ENCODE measurements around the gene SLC26A1. TPM values are rescaled to one million over a fixed set of nuclear protein-coding genes. Genes with fewer than 3 reads are reported as not detected.

The SLC26A1 gene
- total RNA-seq, 1 experiment from 2014 or later = 0.22 TPM

- no peaks in the 10 kb centered on the region for H3K79me2 ChIP-seq (ENCODE audit: insufficient read depth, low read length)
- CTCF ChIA-PET = no interaction called here
- H3K4me2 ChIP-seq (ENCODE audit: low read length) = no peak overlapping the region
- H4K20me1 ChIP-seq (ENCODE audit: insufficient read depth) = no peaks in the 10 kb centered on the region
- no peak overlapping the region for H3K27ac ChIP-seq (ENCODE audit: low read depth, low read length)
- H3K9me2 ChIP-seq (ENCODE audit: insufficient read depth) = no peaks in the 10 kb centered on the region
- H3K27me3 ChIP-seq (ENCODE audit: insufficient read depth, low read length) = no peaks in the 10 kb centered on the region
- no peak overlapping the region for H2AFZ ChIP-seq (ENCODE audit: low read depth, low read length, poor library complexity, severe bottlenecking)
- H3K9ac ChIP-seq (ENCODE audit: low read length) = no peak overlapping the region
- ATAC-seq (no peak), DNase-seq (ENCODE audit: low read depth, low spot score) (no peak)
- peaks cover 15 to 30% of the 10 kb centered on the region in 2 experiments for H3K4me1 ChIP-seq (ENCODE audit: control insufficient read depth in 1 of 2, insufficient read depth in 2 of 2, low read length in 2 of 2)
- H3K9me3 ChIP-seq (ENCODE audit: control insufficient read depth in 1 of 2, insufficient read depth in 1 of 2, low read depth in 1 of 2, low read length in 2 of 2) = no peaks in the 10 kb centered on the region
- RAD21 ChIA-PET (ENCODE audit: low non-redundant PET in 1 of 2, low total read pairs in 2 of 2, uncharacterized antibody in 2 of 2, unreplicated experiment in 2 of 2) = no interaction called here
- no peak for TF ChIP-seq ELF1 (IDR thresholded peaks at IDR 0.05; ENCODE audit: borderline replicate concordance, low read depth)
- no peak overlapping the region for H3K4me3 ChIP-seq (replicated peaks in 1 of 2; ENCODE audit: low read depth in 1 of 2, low read length in 2 of 2)
- intact Hi-C loops (cut with micrococcal nuclease) = no loop called here
- POLR2A ChIA-PET = no interaction called here
- no TSS peak for BruUV-seq (replicated peaks)
- H3K36me3 ChIP-seq (ENCODE audit: control insufficient read depth in 1 of 2, insufficient read depth in 2 of 2, low read length in 2 of 2) = no peaks in the 10 kb centered on the region
Observed at GRCh38 chr4:1006856-1007255, 13.7 kb upstream of the SLC26A1 start.

- intact Hi-C loops (cut with micrococcal nuclease) = no loop called here
- no peaks in the 10 kb centered on the region for H3K79me2 ChIP-seq (ENCODE audit: insufficient read depth, low read length)
- no peaks in the 10 kb centered on the region for H3K36me3 ChIP-seq (ENCODE audit: control insufficient read depth in 1 of 2, insufficient read depth in 2 of 2, low read length in 2 of 2)
- ATAC-seq (no peak), DNase-seq (ENCODE audit: low read depth, low spot score) (no peak)
- peaks cover 4 to 17% of the 10 kb centered on the region in 2 experiments; a peak in 3 of 4 replicates for H3K4me1 ChIP-seq (ENCODE audit: control insufficient read depth in 1 of 2, insufficient read depth in 2 of 2, low read length in 2 of 2)
- no peaks in the 10 kb centered on the region for H3K27me3 ChIP-seq (ENCODE audit: insufficient read depth, low read length)
- no peak overlapping the region for H3K27ac ChIP-seq (ENCODE audit: low read depth, low read length)
- BruUV-seq (replicated peaks) = no TSS peak
- CTCF ChIA-PET = no interaction called here
- H3K4me3 ChIP-seq (replicated peaks in 1 of 2; ENCODE audit: low read depth in 1 of 2, low read length in 2 of 2) = no peak overlapping the region
- H3K9me3 ChIP-seq (ENCODE audit: control insufficient read depth in 1 of 2, insufficient read depth in 1 of 2, low read depth in 1 of 2, low read length in 2 of 2) = no peaks in the 10 kb centered on the region
- no peak overlapping the region for H3K9ac ChIP-seq (ENCODE audit: low read length)
- POLR2A ChIA-PET = no interaction called here
- H2AFZ ChIP-seq (ENCODE audit: low read depth, low read length, poor library complexity, severe bottlenecking) = no peak overlapping the region
- no peaks in the 10 kb centered on the region for H4K20me1 ChIP-seq (ENCODE audit: insufficient read depth)
- RAD21 ChIA-PET (ENCODE audit: low non-redundant PET in 1 of 2, low total read pairs in 2 of 2, uncharacterized antibody in 2 of 2, unreplicated experiment in 2 of 2) = no interaction called here
- no peak overlapping the region for H3K4me2 ChIP-seq (ENCODE audit: low read length)
- H3K9me2 ChIP-seq (ENCODE audit: insufficient read depth) = no peaks in the 10 kb centered on the region
- TF ChIP-seq, protein P1, sequence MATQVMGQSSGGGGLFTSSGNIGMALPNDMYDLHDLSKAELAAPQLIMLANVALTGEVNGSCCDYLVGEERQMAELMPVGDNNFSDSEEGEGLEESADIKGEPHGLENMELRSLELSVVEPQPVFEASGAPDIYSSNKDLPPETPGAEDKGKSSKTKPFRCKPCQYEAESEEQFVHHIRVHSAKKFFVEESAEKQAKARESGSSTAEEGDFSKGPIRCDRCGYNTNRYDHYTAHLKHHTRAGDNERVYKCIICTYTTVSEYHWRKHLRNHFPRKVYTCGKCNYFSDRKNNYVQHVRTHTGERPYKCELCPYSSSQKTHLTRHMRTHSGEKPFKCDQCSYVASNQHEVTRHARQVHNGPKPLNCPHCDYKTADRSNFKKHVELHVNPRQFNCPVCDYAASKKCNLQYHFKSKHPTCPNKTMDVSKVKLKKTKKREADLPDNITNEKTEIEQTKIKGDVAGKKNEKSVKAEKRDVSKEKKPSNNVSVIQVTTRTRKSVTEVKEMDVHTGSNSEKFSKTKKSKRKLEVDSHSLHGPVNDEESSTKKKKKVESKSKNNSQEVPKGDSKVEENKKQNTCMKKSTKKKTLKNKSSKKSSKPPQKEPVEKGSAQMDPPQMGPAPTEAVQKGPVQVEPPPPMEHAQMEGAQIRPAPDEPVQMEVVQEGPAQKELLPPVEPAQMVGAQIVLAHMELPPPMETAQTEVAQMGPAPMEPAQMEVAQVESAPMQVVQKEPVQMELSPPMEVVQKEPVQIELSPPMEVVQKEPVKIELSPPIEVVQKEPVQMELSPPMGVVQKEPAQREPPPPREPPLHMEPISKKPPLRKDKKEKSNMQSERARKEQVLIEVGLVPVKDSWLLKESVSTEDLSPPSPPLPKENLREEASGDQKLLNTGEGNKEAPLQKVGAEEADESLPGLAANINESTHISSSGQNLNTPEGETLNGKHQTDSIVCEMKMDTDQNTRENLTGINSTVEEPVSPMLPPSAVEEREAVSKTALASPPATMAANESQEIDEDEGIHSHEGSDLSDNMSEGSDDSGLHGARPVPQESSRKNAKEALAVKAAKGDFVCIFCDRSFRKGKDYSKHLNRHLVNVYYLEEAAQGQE (IDR thresholded peaks at IDR 0.05; ENCODE audit: low read depth) = no peak
- TF ChIP-seq POLR2AphosphoS5 (IDR thresholded peaks at IDR 0.05; ENCODE audit: low read depth, low read length) (no peak), TCF7L2 (IDR thresholded peaks at IDR 0.05; ENCODE audit: borderline replicate concordance, extremely low read depth, insufficient read depth, insufficient read length) (no peak), ZNF274 (IDR thresholded peaks at IDR 0.05; ENCODE audit: low read depth, low read length) (no peak), SP1 (IDR thresholded peaks at IDR 0.05; ENCODE audit: low read depth) (no peak), RAD21 (IDR thresholded peaks at IDR 0.05; ENCODE audit: low read depth) (no peak), POLR2A (IDR thresholded peaks at IDR 0.05; ENCODE audit: borderline replicate concordance, extremely low read depth, insufficient read depth, insufficient read length) (no peak), JUND (IDR thresholded peaks at IDR 0.05) (no peak), ZFX (IDR thresholded peaks at IDR 0.05) (no peak), SRF (IDR thresholded peaks at IDR 0.05; ENCODE audit: low read depth) (no peak), FOSL1 (IDR thresholded peaks at IDR 0.05; ENCODE audit: low read depth) (no peak), EZH2phosphoT487 (IDR thresholded peaks at IDR 0.05; ENCODE audit: borderline replicate concordance) (no peak)
- TF ChIP-seq, protein P2, sequence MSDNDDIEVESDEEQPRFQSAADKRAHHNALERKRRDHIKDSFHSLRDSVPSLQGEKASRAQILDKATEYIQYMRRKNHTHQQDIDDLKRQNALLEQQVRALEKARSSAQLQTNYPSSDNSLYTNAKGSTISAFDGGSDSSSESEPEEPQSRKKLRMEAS (IDR thresholded peaks at IDR 0.05) = no peak
- TF ChIP-seq, protein P3, sequence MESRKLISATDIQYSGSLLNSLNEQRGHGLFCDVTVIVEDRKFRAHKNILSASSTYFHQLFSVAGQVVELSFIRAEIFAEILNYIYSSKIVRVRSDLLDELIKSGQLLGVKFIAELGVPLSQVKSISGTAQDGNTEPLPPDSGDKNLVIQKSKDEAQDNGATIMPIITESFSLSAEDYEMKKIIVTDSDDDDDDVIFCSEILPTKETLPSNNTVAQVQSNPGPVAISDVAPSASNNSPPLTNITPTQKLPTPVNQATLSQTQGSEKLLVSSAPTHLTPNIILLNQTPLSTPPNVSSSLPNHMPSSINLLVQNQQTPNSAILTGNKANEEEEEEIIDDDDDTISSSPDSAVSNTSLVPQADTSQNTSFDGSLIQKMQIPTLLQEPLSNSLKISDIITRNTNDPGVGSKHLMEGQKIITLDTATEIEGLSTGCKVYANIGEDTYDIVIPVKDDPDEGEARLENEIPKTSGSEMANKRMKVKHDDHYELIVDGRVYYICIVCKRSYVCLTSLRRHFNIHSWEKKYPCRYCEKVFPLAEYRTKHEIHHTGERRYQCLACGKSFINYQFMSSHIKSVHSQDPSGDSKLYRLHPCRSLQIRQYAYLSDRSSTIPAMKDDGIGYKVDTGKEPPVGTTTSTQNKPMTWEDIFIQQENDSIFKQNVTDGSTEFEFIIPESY (IDR thresholded peaks at IDR 0.05; ENCODE audit: extremely low read depth, insufficient replicate concordance, low read length) = no peak
Observed at GRCh38 chr4:1004557-1005485, 11.6 kb upstream of the SLC26A1 start.
